Activated T-cell treated with anti-CD3 and anti-CD28 coated beads, Interleukin-2, amount 50 U/mL, for 4 hours (primary cell): ENCODE data around the gene PGBD5. TPM values are rescaled to one million over a fixed set of nuclear protein-coding genes. Genes with fewer than 3 reads are reported as not detected.

Source experiments
- ATAC-seq, 2 donors: fragments of 200-7000 bp; cut with Tn5 transposase; one replicate each; pipeline ENCODE4 v1.10.0; 2021
- DNase-seq: peaks from one replicate; pipeline ENCODE4 v3.0.0-alpha.2; 2020
- H3K27me3 Mint-ChIP-seq: one replicate; pipeline ENCODE4 v1.8.0; 2021; ENCODE audit warnings: low read depth, mixed read lengths
- H3K36me3 Mint-ChIP-seq: one replicate; pipeline ENCODE4 v1.8.0; 2022; ENCODE audit warnings: mixed read lengths; ENCODE audit not compliant: insufficient read depth
- H3K4me1 Mint-ChIP-seq: one replicate; pipeline ENCODE4 v1.8.0; 2021; ENCODE audit warnings: low read depth, mixed read lengths
- H3K4me3 Mint-ChIP-seq: one replicate; pipeline ENCODE4 v1.8.0; 2021; ENCODE audit warnings: mild to moderate bottlenecking, moderate library complexity, mixed read lengths
- H3K9me3 Mint-ChIP-seq: one replicate; pipeline ENCODE4 v1.8.0; 2021; ENCODE audit warnings: mixed read lengths
- total RNA-seq, 3 donors: library from RNA; stranded (reverse); gene quantifications; one replicate each; pipeline ENCODE4 v1.2.1, GENCODE V29; 2021

The PGBD5 gene
- total RNA-seq, 3 donors from 2014 or later: 0.08 to 0.10 TPM; not detected in 1

- Mint-ChIP-seq H3K9me3 (no peaks in the 10 kb centered on the region), H3K4me1 (no peaks in the 10 kb centered on the region), H3K4me3 (no peak overlapping the region), H3K36me3 (no peaks in the 10 kb centered on the region), H3K27me3 (peaks cover 4% of the 10 kb centered on the region)
- DNase-seq: no peak
- ATAC-seq: no peak
Measured at GRCh38 chr1:230349020-230349393, 77.1 kb downstream of the PGBD5 start.

GRCh38 chr1:230348386-230349019, 77.6 kb downstream of the PGBD5 start:
- H3K4me1 Mint-ChIP-seq: no peaks in the 10 kb centered on the region
- no peaks in the 10 kb centered on the region for H3K9me3 Mint-ChIP-seq
- DNase-seq: no peak
- H3K36me3 Mint-ChIP-seq: no peaks in the 10 kb centered on the region
- ATAC-seq: no peak
- no peak overlapping the region for H3K4me3 Mint-ChIP-seq
- peaks cover 9% of the 10 kb centered on the region for H3K27me3 Mint-ChIP-seq

DNA sequence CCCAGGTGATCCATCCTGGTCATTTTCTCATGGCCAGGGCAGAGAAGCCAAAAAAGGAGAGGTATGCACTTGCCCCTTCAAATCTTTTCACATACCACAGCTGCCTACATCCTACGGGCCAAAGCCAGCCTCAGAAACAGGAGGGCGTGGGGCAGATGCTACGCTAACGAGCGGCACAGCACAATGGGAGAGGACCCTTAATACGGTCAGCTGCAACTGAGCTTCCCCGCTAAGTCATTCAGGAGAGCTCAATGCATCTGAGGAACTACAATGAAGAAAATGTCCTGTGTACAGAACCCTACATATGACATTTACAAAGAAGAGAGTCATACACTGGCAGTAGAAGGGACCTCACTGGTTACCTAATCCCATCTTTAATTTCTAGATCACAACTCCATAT, 78.2 kb downstream of the PGBD5 start:
- no peak for ATAC-seq
- DNase-seq: no peak
- Mint-ChIP-seq H3K4me1 (no peaks in the 10 kb centered on the region), H3K9me3 (no peaks in the 10 kb centered on the region), H3K27me3 (peaks cover 11% of the 10 kb centered on the region), H3K36me3 (no peaks in the 10 kb centered on the region), H3K4me3 (no peak overlapping the region)

DNA sequence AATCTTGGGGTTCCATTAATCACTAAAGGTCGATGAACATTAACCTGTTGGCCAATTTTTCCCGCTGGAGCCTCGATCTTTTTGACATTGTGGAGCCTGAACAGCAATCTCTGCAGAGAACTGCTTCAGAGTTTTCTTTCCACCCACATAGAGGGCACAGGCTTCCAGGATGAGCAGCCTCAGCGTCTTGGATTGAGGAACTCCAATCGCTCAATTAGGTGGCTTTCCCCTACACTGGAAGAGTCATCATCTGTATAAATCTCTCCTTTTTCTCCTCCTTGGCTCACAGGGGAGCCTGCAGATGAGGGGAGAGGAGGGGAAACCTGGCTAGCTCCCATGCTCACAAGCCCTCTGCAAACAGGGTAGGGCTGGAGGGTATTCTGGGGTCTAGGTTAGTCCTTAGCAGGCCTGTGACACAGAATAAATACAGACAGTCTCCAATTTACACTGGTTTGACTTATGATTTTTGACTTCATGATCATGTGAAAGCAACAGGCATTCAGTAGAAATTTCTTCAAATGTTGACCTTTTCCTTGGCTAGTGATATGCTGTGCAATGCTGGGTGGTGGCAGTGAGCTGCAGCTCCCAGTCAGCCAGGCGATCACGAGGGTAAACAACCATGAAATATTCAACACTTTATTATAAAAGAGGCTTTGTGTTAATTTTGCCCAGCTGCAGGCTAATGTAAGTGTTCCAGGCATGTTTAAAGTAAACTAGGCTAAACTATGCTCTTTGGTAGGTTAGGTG, 80.8 kb downstream of the PGBD5 start:
- ATAC-seq (no peak), DNase-seq (no peak)
- Mint-ChIP-seq H3K27me3 (peaks cover 10% of the 10 kb centered on the region), H3K4me3 (no peak overlapping the region), H3K4me1 (no peaks in the 10 kb centered on the region), H3K36me3 (no peaks in the 10 kb centered on the region), H3K9me3 (no peaks in the 10 kb centered on the region)

- H3K4me3 Mint-ChIP-seq: no peak overlapping the region
- no peaks in the 10 kb centered on the region for H3K9me3 Mint-ChIP-seq
- no peaks in the 10 kb centered on the region for H3K36me3 Mint-ChIP-seq
- peaks cover 7% of the 10 kb centered on the region for H3K27me3 Mint-ChIP-seq
- ATAC-seq (no peak), DNase-seq (no peak)
- H3K4me1 Mint-ChIP-seq: no peaks in the 10 kb centered on the region
Measured at GRCh38 chr1:230342699-230343098, 83.4 kb downstream of the PGBD5 start.

DNA sequence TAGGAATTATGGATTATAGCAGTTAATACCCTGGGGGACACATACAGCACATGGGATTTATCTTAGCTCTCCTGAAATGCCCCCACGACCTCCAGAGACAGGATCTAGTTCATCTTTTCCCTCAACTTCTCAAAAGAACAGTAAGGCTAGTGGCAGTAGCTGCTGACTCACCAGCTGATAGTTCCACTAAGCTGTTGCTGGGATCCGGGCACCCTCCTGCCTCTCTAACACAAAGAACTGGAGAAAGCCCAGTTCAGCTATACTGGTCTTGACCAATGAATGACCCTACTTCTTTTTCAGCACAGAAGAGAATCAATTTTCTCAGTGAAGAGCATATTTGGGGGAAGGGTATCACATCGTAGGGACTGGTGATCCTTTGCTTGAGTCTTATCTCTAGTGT, 84.1 kb downstream of the PGBD5 start:
- ATAC-seq: no peak
- DNase-seq: no peak
- no peaks in the 10 kb centered on the region for H3K4me1 Mint-ChIP-seq

GRCh38 chr1:230341162-230341546, 85.0 kb downstream of the PGBD5 start:
- ATAC-seq (no peak), DNase-seq (no peak)
- H3K4me3 Mint-ChIP-seq: no peak overlapping the region
- no peaks in the 10 kb centered on the region for H3K36me3 Mint-ChIP-seq
- peaks cover 15% of the 10 kb centered on the region for H3K27me3 Mint-ChIP-seq
- H3K9me3 Mint-ChIP-seq: no peaks in the 10 kb centered on the region
- no peaks in the 10 kb centered on the region for H3K4me1 Mint-ChIP-seq

More for the DNA sequence above, 84.1 kb downstream of the PGBD5 start:
- Mint-ChIP-seq H3K4me3 (no peak overlapping the region), H3K36me3 (no peaks in the 10 kb centered on the region), H3K27me3 (peaks cover 11% of the 10 kb centered on the region), H3K9me3 (no peaks in the 10 kb centered on the region)

GRCh38 chr1:230340526-230341161, 85.5 kb downstream of the PGBD5 start:
- H3K27me3 Mint-ChIP-seq: peaks cover 17% of the 10 kb centered on the region
- no peak for ATAC-seq
- DNase-seq: no peak
- H3K4me1 Mint-ChIP-seq: no peaks in the 10 kb centered on the region
- no peaks in the 10 kb centered on the region for H3K36me3 Mint-ChIP-seq
- H3K9me3 Mint-ChIP-seq: no peaks in the 10 kb centered on the region
- H3K4me3 Mint-ChIP-seq: no peak overlapping the region

GRCh38 chr1:230339033-230339432, 87.1 kb downstream of the PGBD5 start:
- H3K4me3 Mint-ChIP-seq: no peak overlapping the region
- no peaks in the 10 kb centered on the region for H3K36me3 Mint-ChIP-seq
- peaks cover 20% of the 10 kb centered on the region for H3K27me3 Mint-ChIP-seq
- DNase-seq (no peak), ATAC-seq (no peak)
- H3K9me3 Mint-ChIP-seq: no peaks in the 10 kb centered on the region
- H3K4me1 Mint-ChIP-seq: no peaks in the 10 kb centered on the region

GRCh38 chr1:230337266-230337665, 88.9 kb downstream of the PGBD5 start:
- no peak overlapping the region for H3K4me3 Mint-ChIP-seq
- H3K27me3 Mint-ChIP-seq: peaks cover 19% of the 10 kb centered on the region
- DNase-seq: no peak
- ATAC-seq: no peak
- no peaks in the 10 kb centered on the region for H3K36me3 Mint-ChIP-seq
- no peaks in the 10 kb centered on the region for H3K9me3 Mint-ChIP-seq
- no peaks in the 10 kb centered on the region for H3K4me1 Mint-ChIP-seq

GRCh38 chr1:230335861-230336522, 90.1 kb downstream of the PGBD5 start:
- H3K4me1 Mint-ChIP-seq: no peaks in the 10 kb centered on the region
- no peaks in the 10 kb centered on the region for H3K36me3 Mint-ChIP-seq
- H3K4me3 Mint-ChIP-seq: no peak overlapping the region
- H3K27me3 Mint-ChIP-seq: peaks cover 19% of the 10 kb centered on the region
- H3K9me3 Mint-ChIP-seq: no peaks in the 10 kb centered on the region
- ATAC-seq (no peak), DNase-seq (no peak)

- ATAC-seq: no peak
- Mint-ChIP-seq H3K9me3 (no peaks in the 10 kb centered on the region), H3K36me3 (no peaks in the 10 kb centered on the region), H3K4me3 (no peak overlapping the region), H3K4me1 (no peaks in the 10 kb centered on the region), H3K27me3 (peaks cover 19% of the 10 kb centered on the region)
- DNase-seq: no peak
Measured at GRCh38 chr1:230334447-230334837, 91.7 kb downstream of the PGBD5 start.

DNA sequence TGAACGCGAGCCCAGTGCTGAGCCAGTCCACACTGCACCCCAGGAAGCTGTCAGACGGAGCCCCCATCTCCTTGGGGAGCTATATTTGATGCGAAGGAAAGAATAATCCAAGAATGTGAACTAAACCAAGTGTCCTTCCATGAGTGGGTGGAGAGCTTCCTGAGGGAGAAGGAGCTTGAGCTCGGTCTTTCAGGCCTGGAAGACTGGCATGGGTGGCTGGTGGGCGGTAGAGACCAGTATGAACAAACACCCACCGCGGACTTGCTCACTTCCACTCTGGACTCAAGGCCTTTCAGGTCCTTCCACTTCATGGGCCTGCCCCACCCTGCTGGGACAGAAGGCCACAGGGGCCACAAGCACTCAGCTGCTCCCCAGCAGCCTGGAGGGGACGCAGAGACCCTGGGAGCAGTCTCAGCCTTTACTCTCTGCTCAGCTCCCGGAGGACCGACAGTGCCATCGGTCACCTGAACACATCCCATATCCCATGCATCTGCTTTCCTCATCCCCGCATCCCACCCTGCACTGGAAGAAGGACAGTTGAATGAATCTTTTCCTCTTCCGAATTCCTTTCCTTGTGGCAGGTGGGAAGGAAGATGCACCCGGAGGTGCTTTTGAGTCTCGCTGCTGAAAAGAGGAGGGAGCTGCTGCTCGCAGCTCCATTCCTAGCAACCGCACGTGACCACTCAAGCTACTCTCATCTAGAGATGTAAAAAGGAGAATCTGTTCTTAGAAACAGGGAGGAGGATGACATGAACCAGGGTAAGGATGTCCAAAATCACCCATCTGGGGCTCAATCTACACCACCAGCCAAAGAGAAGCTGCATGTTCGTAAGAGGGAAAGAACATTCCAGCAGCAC, 92.3 kb downstream of the PGBD5 start:
- ATAC-seq: no peak
- H3K27me3 Mint-ChIP-seq: peaks cover 19% of the 10 kb centered on the region
- H3K4me1 Mint-ChIP-seq: no peaks in the 10 kb centered on the region
- H3K36me3 Mint-ChIP-seq: no peaks in the 10 kb centered on the region
- H3K4me3 Mint-ChIP-seq: no peak overlapping the region
- DNase-seq: no peak
- no peaks in the 10 kb centered on the region for H3K9me3 Mint-ChIP-seq

- no peak overlapping the region for H3K4me3 Mint-ChIP-seq
Measured at GRCh38 chr1:230332575-230333066, 93.5 kb downstream of the PGBD5 start.

More at GRCh38 chr1:230332575-230333066, 93.5 kb downstream of the PGBD5 start:
- H3K4me1 Mint-ChIP-seq: peaks cover 6% of the 10 kb centered on the region
- peaks cover 19% of the 10 kb centered on the region for H3K27me3 Mint-ChIP-seq
- no peaks in the 10 kb centered on the region for H3K9me3 Mint-ChIP-seq
- ATAC-seq (no peak), DNase-seq (no peak)
- no peaks in the 10 kb centered on the region for H3K36me3 Mint-ChIP-seq
